ENCODE data around the gene GUCD1. TPM values are rescaled to one million over a fixed set of nuclear protein-coding genes. Genes with fewer than 3 reads are reported as not detected.

GUCD1 gene
- total and polyA plus RNA-seq, 10 of the 15 experiments (the other 5 are each of a cell fraction or from before 2014, with no cell fraction given), result 56.0 to 177 (median 88.2) TPM

- TF ChIP-seq E2F8 (IDR thresholded peaks at IDR 0.05; ENCODE audit: low read depth, partially characterized antibody), result peak; percentile 96
- TF ChIP-seq GABPA (IDR thresholded peaks at IDR 0.05; ENCODE audit: low read depth), result peak; percentile 97
- TF ChIP-seq NRF1 (conservative IDR thresholded peaks at IDR 0.05; ENCODE audit: low read depth, low read length), result peak; percentile 42
- peak; percentile 80 for TF ChIP-seq CREM (IDR thresholded peaks at IDR 0.05; ENCODE audit: low read depth)
- no peak for TF ChIP-seq BCL3 (IDR thresholded peaks at IDR 0.05; ENCODE audit: borderline replicate concordance, insufficient read depth, low read depth, low read length, poor library complexity, severe bottlenecking)
- no peak for TF ChIP-seq CUX1 (IDR thresholded peaks at IDR 0.05; ENCODE audit: insufficient replicate concordance, low read depth, low read length)
- TF ChIP-seq RFX5 (IDR thresholded peaks at IDR 0.05; ENCODE audit: low read depth, low read length), result peak; percentile 65; the same call in 1 of the 2 replicates
- peak; percentile 39; the same call in 1 of the 2 replicates for TF ChIP-seq ZNF217 (IDR thresholded peaks at IDR 0.05)
- TF ChIP-seq MAX (IDR thresholded peaks at IDR 0.05; ENCODE audit: low read depth, low read length), result peak; percentile 84; the same call in 1 of the 2 replicates
- TF ChIP-seq FOXM1 (IDR thresholded peaks at IDR 0.05; ENCODE audit: low read depth, low read length), result no peak
- peak; percentile 93 for TF ChIP-seq GATAD2B (conservative IDR thresholded peaks at IDR 0.05; ENCODE audit: low read depth)
- 0 out of 2 replicates have a peak, but pooled peaks have one; percentile 54 for TF ChIP-seq NFIC (IDR thresholded peaks at IDR 0.05; ENCODE audit: low read depth, low read length)
- peak; percentile 79 to 85 for TF ChIP-seq IKZF2 (IDR thresholded peaks at IDR 0.05)
- peak; percentile 63 for TF ChIP-seq RELA (IDR thresholded peaks at IDR 0.05; ENCODE audit: borderline replicate concordance, partially characterized antibody)
- TF ChIP-seq ZNF24 (IDR thresholded peaks at IDR 0.05), result no peak
- peak; percentile 76; the same call in 1 of the 2 replicates for TF ChIP-seq CHD2 (IDR thresholded peaks at IDR 0.05; ENCODE audit: borderline replicate concordance, low read depth, low read length)
Measured at GRCh38 chr22:24555165-24556039, 464 bp upstream of the GUCD1 start, which contains the start of gene SNRPD3 (continued).

Measured in GM12878 (cell line).